Fibroblast of villous mesenchyme (primary cell): ENCODE data around the gene ARID1B. TPM values are rescaled to one million over a fixed set of nuclear protein-coding genes. Genes with fewer than 3 reads are reported as not detected.

Experiments used
- DNase-seq: peaks from one replicate; pipeline ENCODE4 v3.0.0-alpha.2; 2010; ENCODE audit warnings: low read depth
- H3K4me3 ChIP-seq: 2 replicates; pipeline ENCODE4 v1.5.1; 2011; ENCODE audit warnings: low read depth, mild to moderate bottlenecking, low read length
- total RNA-seq: library from RNA; depleted of rRNA; stranded (reverse); fragments of >200 nt; gene quantifications from 2 replicates; pipeline ENCODE4 v1.2.3, GENCODE V29; 2012
- TF ChIP-seq, protein P1 (sequence below): IDR thresholded peaks from 2 replicates; pipeline ENCODE4 v1.5.1; 2012; ENCODE audit warnings: low read depth, mild to moderate bottlenecking, low read length; ENCODE audit not compliant: insufficient read depth

The ARID1B gene
- total RNA-seq, 1 donor, result 41.0 TPM

DNA sequence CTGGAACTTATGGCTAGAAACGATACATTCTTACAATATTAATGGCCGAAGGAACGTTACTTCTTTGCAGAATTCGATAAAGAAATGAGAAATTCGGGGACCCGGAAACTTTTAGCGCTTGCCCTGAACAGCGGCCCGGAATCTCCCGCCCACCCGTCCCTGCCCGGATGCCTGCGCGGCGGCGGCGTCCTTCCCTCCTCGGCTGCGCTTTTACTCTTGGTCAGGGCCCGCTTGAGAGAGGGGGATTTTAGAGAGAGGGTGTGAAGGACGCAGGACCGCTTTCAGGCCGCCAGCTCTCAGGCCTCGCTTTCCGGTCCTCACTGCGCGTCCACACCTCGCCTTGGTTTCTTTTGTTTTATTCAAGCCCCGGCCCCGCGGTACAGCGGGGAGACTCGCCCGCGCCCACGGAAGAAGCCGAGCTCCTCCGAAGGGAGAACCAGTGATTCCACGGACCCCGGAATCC, 243.7 kb downstream of the ARID1B start:
- peak; percentile 60 for DNase-seq
- TF ChIP-seq, protein P1, sequence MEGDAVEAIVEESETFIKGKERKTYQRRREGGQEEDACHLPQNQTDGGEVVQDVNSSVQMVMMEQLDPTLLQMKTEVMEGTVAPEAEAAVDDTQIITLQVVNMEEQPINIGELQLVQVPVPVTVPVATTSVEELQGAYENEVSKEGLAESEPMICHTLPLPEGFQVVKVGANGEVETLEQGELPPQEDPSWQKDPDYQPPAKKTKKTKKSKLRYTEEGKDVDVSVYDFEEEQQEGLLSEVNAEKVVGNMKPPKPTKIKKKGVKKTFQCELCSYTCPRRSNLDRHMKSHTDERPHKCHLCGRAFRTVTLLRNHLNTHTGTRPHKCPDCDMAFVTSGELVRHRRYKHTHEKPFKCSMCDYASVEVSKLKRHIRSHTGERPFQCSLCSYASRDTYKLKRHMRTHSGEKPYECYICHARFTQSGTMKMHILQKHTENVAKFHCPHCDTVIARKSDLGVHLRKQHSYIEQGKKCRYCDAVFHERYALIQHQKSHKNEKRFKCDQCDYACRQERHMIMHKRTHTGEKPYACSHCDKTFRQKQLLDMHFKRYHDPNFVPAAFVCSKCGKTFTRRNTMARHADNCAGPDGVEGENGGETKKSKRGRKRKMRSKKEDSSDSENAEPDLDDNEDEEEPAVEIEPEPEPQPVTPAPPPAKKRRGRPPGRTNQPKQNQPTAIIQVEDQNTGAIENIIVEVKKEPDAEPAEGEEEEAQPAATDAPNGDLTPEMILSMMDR, result no peak
- H3K4me3 ChIP-seq, result peak overlapping the region; percentile 76

DNA sequence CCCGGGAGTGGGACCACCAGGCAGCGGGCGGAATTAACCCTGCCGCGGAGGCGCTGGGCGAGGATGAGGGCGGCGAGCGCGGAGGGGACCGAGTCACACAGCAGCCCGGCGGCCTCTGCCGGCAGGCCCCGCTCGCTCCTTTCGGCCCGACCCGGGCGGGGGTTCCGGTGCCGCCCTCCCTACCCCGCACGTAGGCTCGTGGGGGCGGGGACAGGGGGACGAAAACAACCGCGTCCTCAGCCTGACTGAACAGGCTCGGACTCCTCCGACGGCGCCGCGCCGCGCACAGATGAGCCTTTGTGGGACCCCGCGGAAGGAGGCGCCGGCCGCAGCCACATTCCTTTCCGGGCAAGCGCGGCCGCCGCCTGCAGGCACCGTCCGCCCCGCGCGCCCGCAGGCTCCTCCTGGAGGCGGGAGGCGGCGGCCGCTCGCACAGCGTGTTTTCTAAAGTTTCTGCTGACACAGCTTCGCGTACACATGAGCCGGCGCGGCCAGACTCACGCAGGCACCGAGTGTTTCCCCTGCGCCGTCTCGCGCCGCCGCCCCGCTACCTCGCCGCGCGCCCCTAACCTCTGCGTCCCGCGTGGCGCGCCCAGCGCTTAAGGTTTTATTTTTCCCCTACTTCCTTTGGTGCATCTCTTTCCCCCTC, 244.3 kb downstream of the ARID1B start:
- peak; percentile 83 for DNase-seq
- peak overlapping the region; percentile 76 for H3K4me3 ChIP-seq
- TF ChIP-seq, protein P1, result peak; percentile 45

DNA sequence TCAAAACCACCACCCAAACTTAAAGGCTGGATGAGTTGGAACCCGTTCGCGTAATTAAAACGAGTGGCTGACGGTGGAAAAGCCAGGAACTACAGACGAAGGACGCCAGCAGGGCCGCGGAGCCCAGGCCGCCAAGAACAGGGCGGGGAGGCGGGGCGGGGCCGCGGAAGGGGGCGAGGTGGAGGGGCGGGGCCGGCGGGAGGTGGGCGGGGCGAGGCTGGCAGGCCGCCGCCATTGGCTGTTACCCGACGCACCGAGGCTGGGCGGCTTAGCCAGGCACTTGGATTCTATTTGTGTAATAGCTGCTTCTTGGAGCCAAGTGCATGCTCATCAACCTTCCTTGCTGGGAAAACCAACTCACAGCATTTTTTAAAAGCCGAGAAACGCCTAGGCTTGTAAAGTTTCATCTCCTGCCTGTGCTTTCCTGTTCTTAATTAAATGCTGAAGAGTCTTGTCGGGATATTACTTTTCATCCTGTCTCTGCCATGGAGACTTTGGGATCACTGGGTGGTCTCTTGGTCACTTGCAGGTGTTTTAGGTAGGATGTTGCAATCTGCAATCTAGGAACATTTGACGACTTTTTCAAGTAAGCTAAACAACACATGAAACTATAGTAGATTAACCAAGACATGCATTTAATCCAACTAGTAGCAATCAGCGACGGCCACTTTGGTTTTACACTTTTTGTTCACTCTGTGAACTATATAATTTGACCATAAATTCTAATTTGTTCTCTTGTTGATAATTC, 245.0 kb downstream of the ARID1B start:
- peak; percentile 94 for DNase-seq
- TF ChIP-seq, protein P1, result no peak
- H3K4me3 ChIP-seq, result peak overlapping the region; percentile 76

DNA sequence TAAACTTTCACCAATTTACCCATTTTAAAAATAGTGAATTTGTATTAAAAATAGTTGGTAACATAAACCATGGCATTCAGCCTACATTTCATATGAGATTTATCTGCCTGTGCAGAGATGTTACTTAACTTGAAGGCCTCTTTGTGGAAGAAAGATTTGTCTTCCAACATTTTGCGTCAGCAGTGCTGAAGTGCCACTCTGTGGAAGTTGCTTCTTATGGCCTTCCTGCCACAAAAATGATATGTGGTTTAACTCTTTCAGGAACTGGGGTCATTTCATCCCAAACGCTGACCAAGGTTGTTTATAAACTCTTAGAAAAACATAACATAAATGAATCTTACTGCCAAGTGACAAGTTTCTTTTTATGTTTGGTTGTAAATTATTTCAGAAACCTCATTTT, 246.8 kb downstream of the ARID1B start:
- TF ChIP-seq, protein P1, result no peak
- DNase-seq, result peak; percentile 87
- no peak overlapping the region for H3K4me3 ChIP-seq

DNA sequence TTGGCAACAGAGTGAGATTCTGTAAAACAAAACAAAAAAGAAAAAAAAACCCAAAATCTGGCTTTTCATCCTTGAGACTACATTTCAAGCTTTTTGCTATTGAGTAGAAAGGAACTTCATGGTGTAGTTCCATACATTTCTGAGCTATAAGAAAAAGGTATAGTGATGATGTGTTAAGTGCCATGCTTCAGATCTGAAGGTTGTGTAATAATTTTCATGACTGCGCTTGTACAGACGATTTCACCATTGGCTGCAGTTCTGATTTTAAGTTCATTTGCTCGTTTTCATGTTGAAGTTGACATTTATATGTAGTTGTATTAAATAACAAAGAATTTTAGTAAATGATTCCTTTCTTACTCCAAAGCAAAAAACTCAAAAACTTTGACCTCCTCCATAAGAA, 247.6 kb downstream of the ARID1B start:
- H3K4me3 ChIP-seq, result no peak overlapping the region
- DNase-seq, result no peak
- TF ChIP-seq, protein P1, result no peak

DNA sequence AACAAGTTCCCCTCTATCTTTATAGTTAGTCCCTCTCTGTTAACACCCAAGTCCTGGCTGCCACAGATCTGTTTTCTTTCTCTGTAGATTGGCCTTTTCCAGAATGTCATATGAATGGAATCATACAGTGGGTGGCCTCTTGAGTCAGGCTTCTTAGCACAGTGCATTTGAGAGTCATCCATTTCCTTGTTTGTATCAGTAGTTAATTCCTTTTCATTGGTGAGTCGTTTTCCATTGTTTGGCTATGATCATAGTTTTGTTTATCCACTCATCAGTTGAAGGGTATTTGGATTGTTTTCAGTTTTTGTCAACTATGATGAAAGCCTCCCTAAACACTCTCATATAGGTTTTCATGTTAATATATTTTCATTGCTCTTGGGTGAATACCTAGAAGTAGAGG, 248.3 kb downstream of the ARID1B start:
- no peak overlapping the region for H3K4me3 ChIP-seq
- no peak for DNase-seq

More for the DNA sequence above, 248.3 kb downstream of the ARID1B start:
- TF ChIP-seq, protein P1, result no peak
